Activated CD4-positive, alpha-beta T cell treated with anti-CD3 and anti-CD28 coated beads, Interleukin-2, amount 50 U/mL, for 24 hours (primary cell): ENCODE data around the gene GSK3A.

ENCODE experiments used
- DNase-seq, 2 donors: peaks; one replicate each; pipeline ENCODE4 v3.0.0-alpha.2; 2020; ENCODE audit warnings: low read depth in 1 of 2, low spot score in 1 of 2

GSK3A gene

GRCh38 chr19:42200116-42200715 is 42.2 kb downstream of the GSK3A start:
- no peak for DNase-seq

GRCh38 chr19:42199440-42200115 is 42.8 kb downstream of the GSK3A start:
- DNase-seq = peak in 1 of 2 donors; percentile 28

DNA sequence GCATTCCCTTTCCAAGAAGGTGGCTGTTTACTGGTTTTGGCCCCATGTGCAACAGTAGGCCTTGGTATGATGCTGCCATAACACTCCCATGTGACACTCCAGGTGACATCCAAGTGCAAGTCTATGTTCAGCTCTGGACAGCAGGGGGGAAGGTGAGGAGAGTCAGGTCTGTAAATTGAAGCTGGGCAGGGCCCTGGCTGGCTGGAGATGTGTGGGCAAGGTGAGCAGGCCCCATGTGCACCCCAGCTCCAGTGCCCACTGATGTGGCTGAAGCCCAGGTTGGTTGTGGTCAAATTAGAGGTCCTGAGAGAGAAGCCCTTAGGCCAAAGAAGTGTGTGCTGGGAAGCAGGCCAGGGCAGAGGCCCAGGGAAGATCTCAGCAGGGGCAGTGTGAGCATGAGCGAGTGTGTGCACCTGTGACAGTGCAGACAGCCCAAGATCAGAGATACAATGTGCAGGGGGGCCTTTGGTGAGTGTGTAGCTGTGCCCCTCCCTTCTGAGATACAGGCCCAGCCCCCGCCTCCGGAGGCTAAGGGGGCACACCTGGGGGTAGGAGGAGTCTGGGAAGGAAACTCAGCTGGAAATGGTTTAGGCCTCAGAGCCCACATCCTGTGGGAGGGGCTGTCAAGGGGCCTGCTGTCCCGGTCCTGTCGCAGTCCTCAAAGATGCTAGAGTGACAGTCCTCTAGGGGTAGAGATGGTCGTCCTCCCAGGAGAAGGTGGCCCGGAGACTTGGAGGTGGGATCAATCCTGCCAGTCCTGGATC is 43.5 kb downstream of the GSK3A start:
- peak in 1 of 2 donors; percentile 35 for DNase-seq

DNA sequence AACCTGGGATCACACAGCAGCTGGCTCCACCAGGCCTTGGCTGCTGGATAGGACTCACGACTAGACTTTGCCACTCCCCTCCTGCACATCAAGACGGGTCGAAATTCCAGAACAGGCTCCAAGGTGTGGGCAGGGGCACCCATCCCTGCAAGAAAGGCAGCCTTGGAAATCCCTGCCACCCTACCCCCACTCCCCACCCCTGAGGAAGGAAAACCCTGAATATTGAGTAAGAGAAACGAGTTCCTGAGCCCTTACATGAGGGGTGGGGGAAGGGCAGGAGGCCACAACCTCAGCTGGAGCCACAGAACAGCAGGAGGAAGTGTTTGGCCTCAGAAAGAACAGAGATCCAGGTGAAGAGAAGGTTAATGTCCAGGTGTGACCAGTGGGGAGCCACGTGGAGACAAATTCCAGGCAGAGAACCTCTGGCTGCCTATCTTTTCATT is 45.0 kb downstream of the GSK3A start:
- DNase-seq = no peak

DNA sequence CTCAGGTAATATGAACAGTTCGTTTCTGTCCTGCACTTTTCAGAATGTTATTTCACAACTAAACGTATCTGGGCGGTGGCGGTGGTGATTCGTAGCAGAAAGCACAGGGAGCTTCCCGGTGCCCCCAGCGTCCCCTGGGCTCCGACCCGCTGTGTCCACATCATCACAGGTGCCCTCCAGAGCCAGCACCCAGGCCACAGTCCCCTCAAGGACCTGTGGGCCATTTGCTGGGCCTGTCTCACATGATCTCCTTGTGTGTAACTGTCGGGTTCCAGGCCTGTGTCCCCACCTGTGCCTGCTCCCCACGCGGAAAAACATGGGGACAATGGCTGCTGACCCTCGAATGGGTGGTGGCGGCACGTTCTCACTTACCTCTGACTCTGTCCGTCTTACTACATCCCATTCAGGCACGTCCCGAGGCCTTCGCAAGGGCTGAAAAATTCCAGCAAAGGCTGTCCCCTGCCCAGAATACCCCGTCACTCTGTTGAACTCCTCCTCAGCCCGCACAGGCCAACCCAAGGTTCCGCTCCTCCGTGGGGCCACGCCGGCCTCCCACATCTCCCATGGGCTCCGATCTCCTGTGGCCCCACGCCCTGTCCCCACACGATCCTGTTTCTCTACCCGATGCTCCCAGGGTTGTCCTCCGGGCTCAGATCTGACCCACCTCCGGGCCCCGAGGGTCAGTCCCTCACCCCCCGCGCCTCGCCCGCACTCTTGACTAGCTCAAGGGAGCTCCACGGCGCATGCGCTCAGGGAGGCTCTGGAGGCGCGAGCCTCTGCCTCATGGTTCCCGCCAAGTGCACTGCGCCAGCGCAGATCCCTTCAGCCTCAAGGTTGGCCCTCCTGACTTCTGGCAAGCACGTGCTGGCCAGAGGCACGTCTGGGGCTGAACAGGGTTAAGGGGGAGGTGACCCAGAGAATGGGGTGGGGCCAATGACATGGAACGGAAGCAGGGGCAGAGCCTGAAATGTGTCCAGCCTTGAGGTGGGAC is 46.1 kb downstream of the GSK3A start:
- DNase-seq = no peak

- no peak for DNase-seq
These were observed 48.7 kb downstream of the GSK3A start for GRCh38 chr19:42193706-42194105.

DNA sequence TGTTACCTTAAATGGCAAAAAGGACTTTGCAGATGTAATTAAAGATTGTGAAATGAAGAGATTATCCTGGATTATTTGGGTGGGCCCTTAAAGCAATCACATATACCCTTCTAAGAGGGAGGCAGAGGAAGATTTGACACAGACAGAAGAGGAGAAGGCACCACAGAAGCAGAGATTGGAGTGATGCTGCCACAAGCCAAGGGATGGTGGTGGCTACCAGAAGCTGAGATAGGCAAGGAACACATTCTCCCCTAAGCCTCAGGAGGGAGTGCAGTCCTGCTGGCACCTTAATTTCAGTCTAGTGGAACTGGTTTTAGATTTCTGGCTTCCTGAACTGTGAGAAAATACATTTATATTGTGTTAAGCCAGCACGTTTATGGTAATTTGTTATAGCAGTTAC is 49.1 kb downstream of the GSK3A start:
- no peak for DNase-seq

DNA sequence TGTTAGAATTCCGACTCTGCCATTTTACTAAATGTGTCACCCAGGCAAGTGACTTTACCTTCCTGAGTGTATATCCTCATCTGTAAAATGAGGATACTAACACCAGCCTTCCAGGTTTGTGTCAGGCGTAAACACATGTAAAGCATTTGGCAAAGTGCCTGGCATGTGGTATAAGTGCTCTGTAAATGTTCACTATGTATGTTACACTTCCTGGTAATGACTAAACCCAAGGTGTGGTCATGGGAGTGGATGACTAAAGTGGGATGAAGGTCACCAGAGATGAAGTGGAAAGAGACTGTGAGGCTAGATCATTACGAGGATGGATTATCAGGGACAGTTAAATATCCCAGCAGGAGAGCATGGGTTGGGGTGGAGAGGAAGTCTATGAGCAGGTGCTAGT is 50.5 kb downstream of the GSK3A start:
- no peak for DNase-seq

- DNase-seq = no peak
These were observed 51.1 kb downstream of the GSK3A start for GRCh38 chr19:42191330-42191729.

DNA sequence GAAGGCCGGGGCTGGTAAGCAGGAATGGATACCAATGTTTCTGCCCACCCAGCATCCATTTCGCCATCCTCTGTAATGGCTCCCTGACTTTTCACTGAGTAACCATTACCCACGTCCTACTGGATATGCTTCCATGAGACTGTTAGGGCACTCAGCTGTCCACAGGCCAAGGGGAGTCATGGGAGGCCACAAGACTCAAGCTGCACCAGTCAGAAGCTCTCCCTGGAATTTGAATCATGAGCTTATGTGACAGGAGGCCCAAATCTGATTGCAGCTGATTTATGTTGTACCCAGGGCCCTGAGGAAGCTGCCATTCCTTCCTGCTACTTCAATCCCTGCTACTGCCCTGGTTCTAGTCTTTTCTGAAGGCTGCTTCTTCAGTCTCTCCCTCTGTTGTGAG is 53.3 kb downstream of the GSK3A start:
- DNase-seq = no peak

- no peak for DNase-seq
These were observed 53.7 kb downstream of the GSK3A start for GRCh38 chr19:42188665-42189064.

- no peak for DNase-seq
These were observed 57.1 kb downstream of the GSK3A start for GRCh38 chr19:42185277-42185676.

DNA sequence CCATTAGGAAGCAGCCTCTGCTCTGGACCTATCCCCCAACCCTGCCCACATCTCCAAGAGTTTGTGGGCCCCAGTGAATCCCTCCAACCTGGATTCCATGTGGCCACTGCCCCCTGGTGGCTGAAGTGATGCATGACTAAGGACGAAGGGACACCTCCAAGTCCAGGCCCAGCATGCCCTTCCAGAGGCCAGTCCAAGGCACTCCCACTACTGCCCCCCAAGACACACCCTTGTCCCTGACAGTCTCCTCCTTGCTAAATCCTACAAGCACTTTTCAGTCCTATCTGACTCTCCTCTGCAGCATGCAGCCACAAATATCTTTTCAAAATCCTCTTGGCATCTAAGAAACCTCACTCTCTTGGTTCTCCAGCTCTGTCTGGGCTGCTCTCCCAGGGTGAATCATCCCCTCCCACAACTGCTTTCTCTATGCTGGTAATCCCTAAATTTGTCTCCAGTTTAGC is 58.0 kb downstream of the GSK3A start:
- DNase-seq = peak; percentile 43 to 67
